Stimulated activated CD4-positive, alpha-beta T cell treated with anti-CD3 and anti-CD28 coated beads, Interleukin-1b, Interleukin-23, amount 100 ng/mL, for 48 hours (primary cell): ENCODE results near the gene RFX2.
"Not testable (repeated sequence)": the region's sequence is repeated elsewhere in the genome, so short reads cannot be mapped to it uniquely, and the experiment has no call there.

Source experiments
- DNase-seq: peaks from one replicate; pipeline ENCODE4 v3.0.0-alpha.2; 2020

The RFX2 gene

GRCh38 chr19:6073858-6074708 is 36.2 kb downstream of the RFX2 start:
- DNase-seq: no peak

DNA sequence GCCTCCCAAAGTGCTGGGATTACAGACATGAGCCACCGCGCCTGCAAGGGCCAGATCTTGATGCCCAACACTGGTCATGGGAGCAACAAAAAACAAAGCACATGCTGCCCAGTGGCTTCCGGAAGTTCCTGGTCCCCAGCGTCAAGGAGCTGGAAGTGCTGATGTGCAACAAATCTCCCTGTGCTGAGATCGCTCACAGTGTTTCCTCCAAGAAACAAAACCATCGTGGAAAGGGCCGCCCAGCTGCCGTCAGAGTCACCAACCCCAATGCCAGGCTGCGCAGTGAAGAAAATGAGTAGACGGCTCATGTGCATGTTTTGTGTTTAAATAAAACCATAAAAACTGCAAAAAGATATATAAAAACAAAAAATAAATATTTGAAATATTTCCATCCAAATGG is 37.1 kb downstream of the RFX2 start:
- DNase-seq: not testable (repeated sequence)

DNA sequence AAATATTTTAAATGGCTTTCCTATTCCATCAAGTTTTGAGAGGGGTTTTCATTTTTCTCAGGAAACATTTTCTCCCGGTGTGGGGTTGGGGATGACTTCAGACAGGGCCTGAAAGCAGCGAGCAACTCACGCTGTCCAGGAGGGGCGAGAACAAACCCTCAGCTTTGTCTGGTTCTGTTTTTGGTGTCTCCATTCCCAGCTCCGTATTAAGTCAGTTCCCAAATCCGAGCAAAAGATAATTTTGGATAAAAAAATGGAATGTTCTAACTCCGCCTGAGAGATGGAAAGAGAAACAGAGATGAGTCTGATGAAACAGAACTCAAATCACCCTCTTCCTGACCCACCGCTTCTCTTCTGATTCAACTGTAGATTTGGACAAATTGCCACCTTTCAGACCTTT is 38.4 kb downstream of the RFX2 start:
- no peak for DNase-seq

DNA sequence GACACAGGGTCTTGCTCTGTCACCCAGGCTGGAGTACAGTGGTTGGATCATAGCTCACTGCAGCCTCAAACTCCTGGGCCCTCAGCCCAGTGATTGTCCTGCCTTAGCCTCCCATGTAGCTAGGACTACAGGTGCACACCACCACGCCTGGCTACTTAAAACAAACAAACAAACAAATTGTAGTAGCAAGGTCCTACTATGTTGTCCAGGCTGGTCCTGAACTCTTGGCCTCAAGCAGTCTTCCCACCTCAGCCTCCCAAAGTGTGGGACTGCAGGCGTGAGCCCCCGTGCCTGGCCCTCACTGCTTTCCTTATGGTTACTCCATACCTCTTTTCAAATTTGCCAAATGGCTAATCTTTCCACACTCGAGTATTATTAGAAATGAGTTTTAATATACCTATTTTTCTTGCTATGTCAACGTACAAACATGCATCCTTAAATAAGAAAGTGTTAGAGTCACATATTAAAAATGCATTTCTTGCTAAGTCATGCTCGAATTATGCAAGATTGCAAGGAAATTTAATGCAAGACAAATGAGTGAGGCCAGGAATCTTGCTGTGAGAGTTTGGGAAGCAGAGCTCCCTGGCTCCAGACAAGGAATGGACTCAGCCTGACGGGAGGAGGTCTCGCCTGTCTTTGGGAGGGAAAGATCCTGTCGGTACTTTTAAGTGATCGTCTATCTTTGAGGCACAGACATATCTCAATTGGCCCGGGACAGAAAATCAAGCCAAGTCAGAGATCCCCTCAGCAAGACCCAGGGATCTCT is 39.4 kb downstream of the RFX2 start:
- no peak for DNase-seq

DNA sequence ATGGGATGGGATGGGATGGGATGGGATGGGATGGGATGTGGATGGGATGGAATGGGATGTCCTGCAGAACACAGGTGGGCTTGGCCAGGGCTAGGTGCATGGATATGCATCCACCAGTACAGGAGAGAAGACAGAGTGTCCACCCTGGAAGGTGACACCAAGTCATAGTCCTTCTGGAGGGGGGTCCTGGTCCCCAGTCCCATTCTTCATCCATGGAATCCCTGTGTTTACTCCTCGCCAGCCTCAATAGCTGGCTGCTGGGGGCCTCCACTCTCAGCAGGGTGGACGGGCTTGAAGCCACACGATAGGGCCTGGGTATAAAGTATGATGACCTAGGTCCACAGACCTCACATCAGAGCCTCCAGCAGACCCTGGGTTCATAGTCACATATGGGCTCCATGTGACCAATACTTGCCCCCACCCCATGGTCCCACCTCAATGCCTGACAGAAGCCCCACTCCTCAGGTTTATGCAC is 40.1 kb downstream of the RFX2 start:
- DNase-seq: no peak

- no peak for DNase-seq
Measured at GRCh38 chr19:6069268-6069791, 41.0 kb downstream of the RFX2 start.

DNA sequence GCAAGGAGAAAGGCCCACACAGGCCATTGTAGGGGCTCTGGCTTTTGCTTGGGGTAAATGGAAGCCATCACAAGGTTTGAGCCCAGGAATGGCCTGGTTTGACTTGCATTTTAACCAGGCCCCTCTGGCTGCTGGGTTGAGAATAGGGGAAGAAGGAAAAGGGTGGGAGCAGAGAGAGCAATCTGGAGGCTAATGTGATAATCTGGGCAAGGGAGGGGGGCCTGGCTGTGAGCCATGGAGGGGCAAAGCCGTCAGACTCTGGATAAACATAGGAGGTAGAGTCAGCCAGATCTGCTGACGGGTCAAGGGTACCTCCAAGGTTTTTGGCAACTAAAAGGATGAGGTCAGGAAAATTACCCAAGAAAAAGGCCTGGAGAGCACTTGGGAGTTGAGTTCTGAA is 41.6 kb downstream of the RFX2 start:
- no peak for DNase-seq

DNA sequence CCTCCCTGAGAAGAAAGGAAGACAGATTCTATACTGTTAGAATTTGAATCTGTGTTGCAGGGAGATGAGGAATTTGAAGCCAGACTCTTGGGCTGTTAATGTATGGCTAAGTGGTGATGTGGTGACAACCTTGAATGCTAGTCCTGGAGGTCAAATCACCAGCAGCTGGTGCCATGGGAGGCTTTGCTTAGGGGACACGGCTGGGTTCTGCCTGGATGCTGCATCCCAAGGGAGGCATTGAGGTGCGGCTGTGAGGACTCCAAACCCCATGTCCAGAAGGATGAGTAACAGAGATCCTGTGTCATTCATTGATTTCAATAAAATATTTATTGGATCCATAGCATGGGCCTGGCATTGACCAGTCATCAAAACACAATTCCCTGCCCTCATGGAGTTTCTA is 42.3 kb downstream of the RFX2 start:
- DNase-seq: no peak

DNA sequence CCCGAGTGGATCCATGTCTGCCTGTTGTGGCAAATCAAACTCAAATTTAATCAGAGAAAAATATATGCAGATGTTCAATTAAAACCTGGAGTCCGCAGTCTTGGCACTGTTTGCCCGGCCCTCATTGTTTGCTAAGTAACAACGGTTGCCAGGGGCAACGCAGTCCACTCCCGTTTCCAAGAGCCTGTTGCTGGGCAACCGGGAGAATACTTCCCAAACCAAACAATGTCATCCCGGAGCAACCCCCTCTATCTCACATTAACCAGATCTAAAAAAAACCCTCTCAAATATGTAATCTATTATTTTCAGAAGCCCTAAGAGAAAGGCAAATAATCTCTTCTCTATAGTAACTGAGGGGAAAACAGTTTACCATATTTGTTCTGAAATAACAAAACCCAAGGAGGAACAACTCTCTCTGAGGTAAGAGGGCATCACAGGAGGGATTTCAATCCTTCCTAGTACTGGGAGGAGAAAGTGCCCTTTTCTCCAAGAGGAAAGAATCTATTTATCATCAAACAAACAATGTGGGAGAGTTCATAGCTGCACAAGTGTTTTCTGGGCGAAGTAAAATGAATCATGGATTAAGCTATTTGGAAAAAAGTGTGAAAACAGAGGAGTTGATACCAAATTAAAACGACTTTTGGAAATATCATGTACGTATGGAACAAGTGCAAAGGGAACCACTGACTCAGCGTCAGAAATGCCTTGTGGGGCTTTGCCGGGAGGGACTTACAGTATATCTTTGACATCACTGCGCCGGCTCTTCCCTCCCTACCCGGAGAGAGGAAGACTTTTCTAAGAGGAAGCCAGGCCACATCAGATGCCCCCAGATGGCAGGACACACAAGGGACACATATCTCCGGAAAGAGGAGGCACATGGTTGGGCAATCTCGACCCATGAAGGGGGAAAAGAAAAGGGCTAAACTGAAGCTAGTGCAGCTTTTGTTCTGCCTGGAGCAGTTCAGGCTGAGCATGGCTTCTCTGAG is 43.3 kb downstream of the RFX2 start:
- DNase-seq: no peak

- peak; percentile 55 for DNase-seq
Measured at GRCh38 chr19:6065685-6066374, 44.5 kb downstream of the RFX2 start.

- no peak for DNase-seq
Measured at GRCh38 chr19:6064336-6065073, 45.8 kb downstream of the RFX2 start.

GRCh38 chr19:6063576-6064335 is 46.5 kb downstream of the RFX2 start:
- no peak for DNase-seq

DNA sequence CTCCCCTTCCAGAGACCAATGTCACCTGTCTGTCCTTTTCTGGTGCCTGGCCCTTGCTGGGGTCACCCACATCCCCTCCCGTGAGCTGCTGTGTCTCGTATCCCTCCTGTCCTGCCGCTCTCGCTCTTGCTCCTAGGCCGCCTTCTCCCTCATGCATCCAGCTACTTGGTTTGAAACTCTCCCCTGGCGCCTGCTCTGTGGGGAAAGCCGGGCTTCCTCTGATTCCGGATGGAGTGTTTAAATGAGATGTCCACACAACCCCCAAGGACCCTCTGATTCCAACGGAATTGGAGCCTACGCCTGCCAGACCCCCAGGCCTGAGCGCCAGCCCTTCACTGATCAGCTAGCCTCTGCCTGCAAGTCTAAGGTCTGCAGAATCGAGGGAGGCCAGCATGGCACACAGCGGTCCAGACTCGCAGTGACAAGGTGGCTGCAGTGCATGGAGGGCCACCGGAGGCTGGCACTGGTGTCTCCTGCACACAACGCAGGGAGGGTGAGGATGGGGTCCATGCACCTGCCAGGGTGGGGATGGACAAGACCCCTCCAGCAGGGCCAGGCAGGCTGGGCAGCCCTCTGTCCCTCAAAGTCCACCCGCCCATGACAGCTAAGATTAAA is 47.2 kb downstream of the RFX2 start:
- DNase-seq: no peak

DNA sequence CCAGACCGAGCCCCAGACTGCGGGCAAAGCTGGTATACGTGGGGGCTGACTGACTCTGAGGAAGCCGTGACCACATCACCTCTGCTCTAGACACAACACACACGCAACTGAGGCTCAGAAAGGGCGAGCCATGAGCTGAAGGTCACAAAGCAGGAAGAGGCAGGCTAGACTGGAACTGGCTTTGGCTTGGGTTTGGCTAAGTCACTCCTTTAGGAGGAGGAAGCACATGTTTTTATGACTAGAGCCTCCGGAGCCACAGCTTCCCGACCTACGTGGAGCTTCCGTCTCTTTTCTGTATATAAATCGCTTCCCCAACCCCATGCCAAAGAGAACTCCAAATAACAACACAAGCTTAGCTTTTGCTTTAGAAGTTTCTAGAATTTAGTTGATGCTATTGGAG is 48.0 kb downstream of the RFX2 start:
- DNase-seq: peak; percentile 22

- DNase-seq: no peak
Measured at GRCh38 chr19:6061376-6062130, 48.7 kb downstream of the RFX2 start.

- DNase-seq: no peak
Measured at GRCh38 chr19:6060600-6061375, 49.5 kb downstream of the RFX2 start.

- no peak for DNase-seq
Measured at GRCh38 chr19:6059988-6060599, 50.2 kb downstream of the RFX2 start.

- DNase-seq: no peak
Measured at GRCh38 chr19:6059396-6059947, 50.8 kb downstream of the RFX2 start.
